ENCODE data around the gene SRD5A2.
"Not testable (repeated sequence)": the region's sequence is repeated elsewhere in the genome, so short reads cannot be mapped to it uniquely, and the experiment has no call there.

Gene SRD5A2

GRCh38 chr2:31517442-31518203, 63.1 kb downstream of the SRD5A2 start:
- H3K4me1 ChIP-seq (ENCODE audit: control insufficient read depth, insufficient read depth, low read length): no peaks in the 10 kb centered on the region
- no peak overlapping the region for H3K9ac ChIP-seq (ENCODE audit: low read length in 2 of 2)
- H3K9me3 ChIP-seq (ENCODE audit: control insufficient read depth in 2 of 2, low read length in 2 of 2): no peaks in the 10 kb centered on the region
- no peaks in the 10 kb centered on the region for H3K36me3 ChIP-seq (ENCODE audit: control insufficient read depth in 2 of 2, insufficient read depth in 2 of 2, low read length in 2 of 2)
- no peaks in the 10 kb centered on the region for H3K27me3 ChIP-seq (ENCODE audit: control insufficient read depth in 1 of 2, insufficient read depth in 2 of 2, low read length in 2 of 2)
- no peak overlapping the region for H3K4me3 ChIP-seq (ENCODE audit: low read length in 2 of 2)
- H3K27ac ChIP-seq (ENCODE audit: low read length): no peak overlapping the region

- no peak overlapping the region for H3K9ac ChIP-seq (ENCODE audit: low read length in 2 of 2)
- H3K27me3 ChIP-seq (ENCODE audit: control insufficient read depth in 1 of 2, insufficient read depth in 2 of 2, low read length in 2 of 2): no peaks in the 10 kb centered on the region
These were observed 65.2 kb downstream of the SRD5A2 start for GRCh38 chr2:31515586-31515985.

GRCh38 chr2:31513553-31513952, 67.2 kb downstream of the SRD5A2 start:
- Histone ChIP-seq H3K36me3 (ENCODE audit: control insufficient read depth in 2 of 2, insufficient read depth in 2 of 2, low read length in 2 of 2) (no peaks in the 10 kb centered on the region), H3K4me1 (ENCODE audit: control insufficient read depth, insufficient read depth, low read length) (no peaks in the 10 kb centered on the region), H3K9me3 (ENCODE audit: control insufficient read depth in 2 of 2, low read length in 2 of 2) (no peaks in the 10 kb centered on the region), H3K27ac (ENCODE audit: low read length) (no peak overlapping the region), H3K9ac (ENCODE audit: low read length in 2 of 2) (no peak overlapping the region), H3K4me3 (ENCODE audit: low read length in 2 of 2) (no peak overlapping the region), H3K27me3 (ENCODE audit: control insufficient read depth in 1 of 2, insufficient read depth in 2 of 2, low read length in 2 of 2) (no peaks in the 10 kb centered on the region)

More at GRCh38 chr2:31515586-31515985, 65.2 kb downstream of the SRD5A2 start:
- H3K4me1 ChIP-seq (ENCODE audit: control insufficient read depth, insufficient read depth, low read length): no peaks in the 10 kb centered on the region
- H3K4me3 ChIP-seq (ENCODE audit: low read length in 2 of 2): no peak overlapping the region
- no peaks in the 10 kb centered on the region for H3K9me3 ChIP-seq (ENCODE audit: control insufficient read depth in 2 of 2, low read length in 2 of 2)
- H3K27ac ChIP-seq (ENCODE audit: low read length): no peak overlapping the region
- H3K36me3 ChIP-seq (ENCODE audit: control insufficient read depth in 2 of 2, insufficient read depth in 2 of 2, low read length in 2 of 2): no peaks in the 10 kb centered on the region

GRCh38 chr2:31511376-31511775, 69.4 kb downstream of the SRD5A2 start:
- Histone ChIP-seq H3K27ac (ENCODE audit: low read length) (no peak overlapping the region), H3K4me1 (ENCODE audit: control insufficient read depth, insufficient read depth, low read length) (no peaks in the 10 kb centered on the region), H3K4me3 (ENCODE audit: low read length in 2 of 2) (no peak overlapping the region), H3K9ac (ENCODE audit: low read length in 2 of 2) (no peak overlapping the region), H3K27me3 (ENCODE audit: control insufficient read depth in 1 of 2, insufficient read depth in 2 of 2, low read length in 2 of 2) (no peaks in the 10 kb centered on the region), H3K36me3 (ENCODE audit: control insufficient read depth in 2 of 2, insufficient read depth in 2 of 2, low read length in 2 of 2) (no peaks in the 10 kb centered on the region), H3K9me3 (ENCODE audit: control insufficient read depth in 2 of 2, low read length in 2 of 2) (no peaks in the 10 kb centered on the region)

GRCh38 chr2:31505111-31505510, 75.6 kb downstream of the SRD5A2 start:
- H3K27me3 ChIP-seq (ENCODE audit: control insufficient read depth in 1 of 2, insufficient read depth in 2 of 2, low read length in 2 of 2): no peaks in the 10 kb centered on the region
- no peaks in the 10 kb centered on the region for H3K36me3 ChIP-seq (ENCODE audit: control insufficient read depth in 2 of 2, insufficient read depth in 2 of 2, low read length in 2 of 2)
- no peak overlapping the region for H3K9ac ChIP-seq (ENCODE audit: low read length in 2 of 2)
- H3K27ac ChIP-seq (ENCODE audit: low read length): no peak overlapping the region
- no peak overlapping the region for H3K4me3 ChIP-seq (ENCODE audit: low read length in 2 of 2)
- H3K4me1 ChIP-seq (ENCODE audit: control insufficient read depth, insufficient read depth, low read length): no peaks in the 10 kb centered on the region
- H3K9me3 ChIP-seq (ENCODE audit: control insufficient read depth in 2 of 2, low read length in 2 of 2): no peaks in the 10 kb centered on the region

GRCh38 chr2:31504311-31504710, 76.4 kb downstream of the SRD5A2 start:
- Histone ChIP-seq H3K4me3 (ENCODE audit: low read length in 2 of 2) (no peak overlapping the region), H3K27me3 (ENCODE audit: control insufficient read depth in 1 of 2, insufficient read depth in 2 of 2, low read length in 2 of 2) (no peaks in the 10 kb centered on the region), H3K9me3 (ENCODE audit: control insufficient read depth in 2 of 2, low read length in 2 of 2) (no peaks in the 10 kb centered on the region), H3K27ac (ENCODE audit: low read length) (no peak overlapping the region), H3K9ac (ENCODE audit: low read length in 2 of 2) (no peak overlapping the region), H3K36me3 (ENCODE audit: control insufficient read depth in 2 of 2, insufficient read depth in 2 of 2, low read length in 2 of 2) (no peaks in the 10 kb centered on the region), H3K4me1 (ENCODE audit: control insufficient read depth, insufficient read depth, low read length) (no peaks in the 10 kb centered on the region)

GRCh38 chr2:31496451-31496874, 84.3 kb downstream of the SRD5A2 start:
- H3K36me3 ChIP-seq (ENCODE audit: control insufficient read depth in 2 of 2, insufficient read depth in 2 of 2, low read length in 2 of 2): not testable (repeated sequence)

GRCh38 chr2:31489339-31489738, 91.4 kb downstream of the SRD5A2 start:
- H3K27me3 ChIP-seq (ENCODE audit: control insufficient read depth in 1 of 2, insufficient read depth in 2 of 2, low read length in 2 of 2); H3K9me3 ChIP-seq (ENCODE audit: control insufficient read depth in 2 of 2, low read length in 2 of 2); H3K4me3 ChIP-seq (ENCODE audit: low read length in 2 of 2); H3K36me3 ChIP-seq (ENCODE audit: control insufficient read depth in 2 of 2, insufficient read depth in 2 of 2, low read length in 2 of 2); H3K9ac ChIP-seq (ENCODE audit: low read length in 2 of 2); H3K4me1 ChIP-seq (ENCODE audit: control insufficient read depth, insufficient read depth, low read length); H3K27ac ChIP-seq (ENCODE audit: low read length): not testable (repeated sequence)

More at GRCh38 chr2:31496451-31496874, 84.3 kb downstream of the SRD5A2 start:
- not testable (repeated sequence) for H3K9ac ChIP-seq (ENCODE audit: low read length in 2 of 2); H3K27me3 ChIP-seq (ENCODE audit: control insufficient read depth in 1 of 2, insufficient read depth in 2 of 2, low read length in 2 of 2); H3K27ac ChIP-seq (ENCODE audit: low read length); H3K9me3 ChIP-seq (ENCODE audit: control insufficient read depth in 2 of 2, low read length in 2 of 2); H3K4me3 ChIP-seq (ENCODE audit: low read length in 2 of 2); H3K4me1 ChIP-seq (ENCODE audit: control insufficient read depth, insufficient read depth, low read length)

GRCh38 chr2:31483246-31483645, 97.5 kb downstream of the SRD5A2 start:
- Histone ChIP-seq H3K27me3 (ENCODE audit: control insufficient read depth in 1 of 2, insufficient read depth in 2 of 2, low read length in 2 of 2) (peaks cover 0 to 4% of the 10 kb centered on the region in 2 donors), H3K9me3 (ENCODE audit: control insufficient read depth in 2 of 2, low read length in 2 of 2) (peaks cover 0 to 2% of the 10 kb centered on the region in 2 donors), H3K36me3 (ENCODE audit: control insufficient read depth in 2 of 2, insufficient read depth in 2 of 2, low read length in 2 of 2) (no peaks in the 10 kb centered on the region), H3K9ac (ENCODE audit: low read length in 2 of 2) (no peak overlapping the region), H3K4me1 (ENCODE audit: control insufficient read depth, insufficient read depth, low read length) (no peaks in the 10 kb centered on the region), H3K27ac (ENCODE audit: low read length) (no peak overlapping the region), H3K4me3 (ENCODE audit: low read length in 2 of 2) (no peak overlapping the region)

- no peaks in the 10 kb centered on the region for H3K36me3 ChIP-seq (ENCODE audit: control insufficient read depth in 2 of 2, insufficient read depth in 2 of 2, low read length in 2 of 2)
- H3K27me3 ChIP-seq (ENCODE audit: control insufficient read depth in 1 of 2, insufficient read depth in 2 of 2, low read length in 2 of 2): no peaks in the 10 kb centered on the region
- no peak overlapping the region for H3K4me3 ChIP-seq (ENCODE audit: low read length in 2 of 2)
- no peak overlapping the region for H3K27ac ChIP-seq (ENCODE audit: low read length)
- no peak overlapping the region for H3K9ac ChIP-seq (ENCODE audit: low read length in 2 of 2)
- no peaks in the 10 kb centered on the region for H3K4me1 ChIP-seq (ENCODE audit: control insufficient read depth, insufficient read depth, low read length)
- H3K9me3 ChIP-seq (ENCODE audit: control insufficient read depth in 2 of 2, low read length in 2 of 2): no peaks in the 10 kb centered on the region
These were observed 104.1 kb downstream of the SRD5A2 start for GRCh38 chr2:31476511-31477180.

GRCh38 chr2:31475692-31476091, 105.0 kb downstream of the SRD5A2 start:
- no peaks in the 10 kb centered on the region for H3K4me1 ChIP-seq (ENCODE audit: control insufficient read depth, insufficient read depth, low read length)
- no peak overlapping the region for H3K27ac ChIP-seq (ENCODE audit: low read length)
- no peaks in the 10 kb centered on the region for H3K27me3 ChIP-seq (ENCODE audit: control insufficient read depth in 1 of 2, insufficient read depth in 2 of 2, low read length in 2 of 2)
- no peaks in the 10 kb centered on the region for H3K36me3 ChIP-seq (ENCODE audit: control insufficient read depth in 2 of 2, insufficient read depth in 2 of 2, low read length in 2 of 2)
- no peaks in the 10 kb centered on the region for H3K9me3 ChIP-seq (ENCODE audit: control insufficient read depth in 2 of 2, low read length in 2 of 2)
- no peak overlapping the region for H3K4me3 ChIP-seq (ENCODE audit: low read length in 2 of 2)
- H3K9ac ChIP-seq (ENCODE audit: low read length in 2 of 2): no peak overlapping the region

All from stomach smooth muscle (tissue), 2 donors.